Sigmoid colon (tissue), 4 donors: ENCODE results near the gene KCNA10.

Experiments
- CTCF ChIP-seq, 4 experiments: fragments of 450-650 bp in 3 of 4; fragments of 200-600 bp in 1 of 4; IDR thresholded peaks; one replicate each; pipeline ENCODE4 v1.5.1; 2016 to 2019; ENCODE audit warnings: antibody characterized with exemption in 4 of 4, mild to moderate bottlenecking in 3 of 4, moderate library complexity in 2 of 4
- POLR2A ChIP-seq, 2 donors: fragments of 450-650 bp; IDR thresholded peaks; one replicate each; pipeline ENCODE4 v1.6.1; 2016; ENCODE audit warnings: antibody characterized with exemption in 2 of 2, mild to moderate bottlenecking in 2 of 2, moderate library complexity in 2 of 2
- POLR2AphosphoS5 ChIP-seq, 4 donors: sonication (generic); formaldehyde crosslinking; IDR thresholded peaks; one replicate each; pipeline ENCODE4 v1.6.1; 2017; ENCODE audit warnings: antibody characterized with exemption in 4 of 4

GRCh38 chr1:110474444-110474843 is 44.5 kb downstream of the KCNA10 start:
- no peak for TF ChIP-seq POLR2A (IDR thresholded peaks at IDR 0.05)
- no peak for TF ChIP-seq CTCF (IDR thresholded peaks at IDR 0.05)
- no peak for TF ChIP-seq POLR2AphosphoS5 (IDR thresholded peaks at IDR 0.05)
